ENCODE data around the gene SPAAR.

DNA sequence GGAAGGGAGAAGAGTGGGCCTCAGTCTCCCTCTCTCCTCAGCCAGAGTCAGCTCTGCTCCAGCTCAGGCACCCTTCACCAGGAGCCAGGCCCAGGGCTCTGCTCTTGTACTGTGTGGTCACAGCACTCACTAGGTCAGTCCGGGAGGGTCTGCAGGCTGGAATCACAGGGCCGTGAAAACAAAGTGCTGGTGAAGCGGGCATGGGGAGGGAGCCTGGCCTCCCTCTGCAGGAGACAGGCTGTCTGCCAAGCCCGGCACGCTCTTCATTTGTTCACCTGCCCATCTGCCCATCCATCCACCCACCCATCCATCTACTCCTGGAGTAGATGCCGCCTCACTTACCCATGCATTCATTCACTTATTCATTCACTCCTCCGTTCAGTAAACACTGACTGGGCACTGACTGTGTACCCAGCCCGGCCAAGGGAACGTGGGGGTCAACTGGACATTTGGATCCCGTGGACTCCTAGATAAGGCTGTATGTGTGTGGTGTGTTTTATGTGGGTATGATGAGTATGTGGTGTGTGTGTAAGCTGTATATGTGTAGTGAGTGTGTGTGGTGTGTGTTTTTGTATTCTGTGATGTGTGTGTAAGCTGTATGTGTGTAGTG lies 3.6 kb downstream of the SPAAR start:
- TF ChIP-seq, protein P1, sequence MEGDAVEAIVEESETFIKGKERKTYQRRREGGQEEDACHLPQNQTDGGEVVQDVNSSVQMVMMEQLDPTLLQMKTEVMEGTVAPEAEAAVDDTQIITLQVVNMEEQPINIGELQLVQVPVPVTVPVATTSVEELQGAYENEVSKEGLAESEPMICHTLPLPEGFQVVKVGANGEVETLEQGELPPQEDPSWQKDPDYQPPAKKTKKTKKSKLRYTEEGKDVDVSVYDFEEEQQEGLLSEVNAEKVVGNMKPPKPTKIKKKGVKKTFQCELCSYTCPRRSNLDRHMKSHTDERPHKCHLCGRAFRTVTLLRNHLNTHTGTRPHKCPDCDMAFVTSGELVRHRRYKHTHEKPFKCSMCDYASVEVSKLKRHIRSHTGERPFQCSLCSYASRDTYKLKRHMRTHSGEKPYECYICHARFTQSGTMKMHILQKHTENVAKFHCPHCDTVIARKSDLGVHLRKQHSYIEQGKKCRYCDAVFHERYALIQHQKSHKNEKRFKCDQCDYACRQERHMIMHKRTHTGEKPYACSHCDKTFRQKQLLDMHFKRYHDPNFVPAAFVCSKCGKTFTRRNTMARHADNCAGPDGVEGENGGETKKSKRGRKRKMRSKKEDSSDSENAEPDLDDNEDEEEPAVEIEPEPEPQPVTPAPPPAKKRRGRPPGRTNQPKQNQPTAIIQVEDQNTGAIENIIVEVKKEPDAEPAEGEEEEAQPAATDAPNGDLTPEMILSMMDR (IDR thresholded peaks at IDR 0.05; ENCODE audit: insufficient read depth, low read length, poor library complexity, severe bottlenecking) = no peak
- no peak for TF ChIP-seq EZH2phosphoT487 (conservative IDR thresholded peaks at IDR 0.05; ENCODE audit: low read length)

All from SU-DHL-6 (cell line).